H1 (cell line): ENCODE data around the gene PSMA5. TPM values are rescaled to one million over a fixed set of nuclear protein-coding genes. Genes with fewer than 3 reads are reported as not detected.

Experiments
- CTCF ChIA-PET: fragments of 300-600 bp; sonication (Branson Sonifier 250); formaldehyde crosslinking; loops from one replicate; lab custom pipeline; 2021; ENCODE audit not compliant: partially characterized antibody; lab: Charles Lee
- POLR2A ChIA-PET: fragments of 300-600 bp; sonication (Branson Sonifier 250); formaldehyde crosslinking; loops from one replicate; lab custom pipeline; 2021; ENCODE audit warnings: inconsistent platforms; ENCODE audit not compliant: partially characterized antibody; lab: Charles Lee
- DNase-seq, 2 experiments: peaks; one replicate each; pipeline versions ENCODE4 v3.0.0 to v3.0.0-alpha.2; 2010 to 2022; ENCODE audit warnings: low spot score in 2 of 2, low read depth in 1 of 2, mixed read lengths in 1 of 2
- FAIRE-seq: peaks from 2 replicates; lab custom pipeline; 2011; peaks lifted over from hg19 to GRCh38; lab: Jason Lieb, UNC
- H2AFZ ChIP-seq: 2 replicates; pipeline ENCODE4 v1.8.1; 2012; ENCODE audit warnings: low read length, inconsistent platforms
- H2AK5ac ChIP-seq: 2 replicates; pipeline ENCODE4 v1.6.1; 2013; ENCODE audit warnings: low read depth, low read length
- H2BK120ac ChIP-seq: replicated peaks from 2 replicates; pipeline ENCODE3; 2013; ENCODE audit warnings: low read depth, low read length, inconsistent platforms
- H2BK12ac ChIP-seq: 2 replicates; pipeline ENCODE4 v1.6.1; 2013; ENCODE audit warnings: low read depth, low read length
- H2BK15ac ChIP-seq: 2 replicates; pipeline ENCODE4 v1.6.1; 2013; ENCODE audit warnings: low read length
- H2BK20ac ChIP-seq: 2 replicates; pipeline ENCODE4 v1.6.1; 2013; ENCODE audit warnings: low read length
- H2BK5ac ChIP-seq: 2 replicates; pipeline ENCODE4 v1.6.1; 2013; ENCODE audit warnings: low read depth, low read length
- H3K14ac ChIP-seq: 2 replicates; pipeline ENCODE4 v1.6.1; 2013; ENCODE audit warnings: inconsistent platforms; ENCODE audit not compliant: insufficient read length
- H3K18ac ChIP-seq: 2 replicates; pipeline ENCODE4 v1.6.1; 2013; ENCODE audit warnings: low read length; ENCODE audit errors: extremely low read depth
- H3K23ac ChIP-seq: 2 replicates; pipeline ENCODE4 v1.6.1; 2013; ENCODE audit warnings: inconsistent platforms; ENCODE audit not compliant: insufficient read length
- H3K23me2 ChIP-seq: 2 replicates; pipeline ENCODE4 v1.6.1; 2013; ENCODE audit warnings: low read depth, low read length
- H3K27ac ChIP-seq: 2 replicates; pipeline ENCODE4 v1.6.1; 2011; ENCODE audit warnings: low read depth, low read length, inconsistent platforms
- H3K27me3 ChIP-seq, 4 experiments: replicated peaks in 1 of 4; 1 replicate in 1 of 4; 2 replicates in 3 of 4; pipeline versions ENCODE4 v1.6.1 to v1.8.1; 2011 to 2013; ENCODE audit warnings: low read length in 3 of 4, mild to moderate bottlenecking in 3 of 4, inconsistent platforms in 2 of 4, mixed read lengths in 2 of 4, moderate library complexity in 1 of 4; ENCODE audit not compliant: control insufficient read depth in 3 of 4, insufficient read depth in 3 of 4; ENCODE audit errors: extremely low read depth in 1 of 4
- H3K36me3 ChIP-seq, 4 experiments: 2 replicates each; pipeline versions ENCODE4 v1.6.1 to v1.8.1; 2011 to 2013; ENCODE audit warnings: mild to moderate bottlenecking in 4 of 4, low read length in 3 of 4, moderate library complexity in 2 of 4, control low read depth in 1 of 4, inconsistent platforms in 1 of 4; ENCODE audit not compliant: insufficient read depth in 4 of 4, control insufficient read depth in 2 of 4
- H3K4ac ChIP-seq: replicated peaks from 2 replicates; pipeline ENCODE3; 2013; ENCODE audit warnings: low read length, low read depth, mixed read lengths, inconsistent platforms; ENCODE audit not compliant: insufficient read length
- H3K4me1 ChIP-seq, 4 experiments: replicated peaks in 1 of 4; 1 replicate in 1 of 4; 2 replicates in 3 of 4; pipeline versions ENCODE4 v1.6.1 to v1.8.1; 2011 to 2013; ENCODE audit warnings: low read length in 3 of 4, inconsistent platforms in 2 of 4, mixed read lengths in 1 of 4; ENCODE audit not compliant: insufficient read depth in 4 of 4, control insufficient read depth in 3 of 4
- H3K4me2 ChIP-seq, 2 experiments: 2 replicates each; pipeline versions ENCODE4 v1.6.1 to v1.8.1; 2011 to 2013; ENCODE audit warnings: low read depth in 2 of 2, low read length in 2 of 2, control low read depth in 1 of 2, inconsistent platforms in 1 of 2, mild to moderate bottlenecking in 1 of 2; ENCODE audit not compliant: insufficient read depth in 1 of 2
- H3K4me3 ChIP-seq, 4 experiments: fragments of 200-600, 300-600 bp in 1 of 4; sonication (generic), shearing (Covaris generic), sonication (Bioruptor Twin) in 1 of 4; 2 replicates each; pipeline versions ENCODE4 v1.5.1 to v1.8.1; 2011 to 2016; ENCODE audit warnings: low read length in 4 of 4, low read depth in 3 of 4, control low read depth in 2 of 4, inconsistent platforms in 2 of 4, mild to moderate bottlenecking in 2 of 4, mixed read lengths in 1 of 4, moderate library complexity in 1 of 4; ENCODE audit not compliant: insufficient read depth in 2 of 4; ENCODE audit errors: extremely low read depth in 1 of 4
- H3K56ac ChIP-seq: replicated peaks from 2 replicates; pipeline ENCODE3; 2013; ENCODE audit warnings: low read depth, mild to moderate bottlenecking, mixed read lengths, low read length, inconsistent platforms; ENCODE audit not compliant: insufficient read length
- H3K79me1 ChIP-seq: 2 replicates; pipeline ENCODE4 v1.6.1; 2013; ENCODE audit warnings: low read depth, low read length, control low read depth
- H3K79me2 ChIP-seq, 2 experiments: 2 replicates each; pipeline versions ENCODE4 v1.6.1 to v1.8.1; 2012 to 2013; ENCODE audit warnings: low read length in 2 of 2, mild to moderate bottlenecking in 2 of 2, inconsistent platforms in 1 of 2; ENCODE audit not compliant: insufficient read depth in 2 of 2, control insufficient read depth in 1 of 2
- H3K9ac ChIP-seq, 4 experiments: replicated peaks in 1 of 4; 1 replicate in 1 of 4; 2 replicates in 3 of 4; pipeline versions ENCODE4 v1.6.1 to v1.8.1; 2011 to 2013; ENCODE audit warnings: low read depth in 3 of 4, low read length in 3 of 4, control low read depth in 2 of 4, mild to moderate bottlenecking in 2 of 4, moderate library complexity in 2 of 4, inconsistent platforms in 1 of 4; ENCODE audit errors: extremely low read depth in 1 of 4
- H3K9me3 ChIP-seq, 2 experiments: 2 replicates each; pipeline versions ENCODE4 v1.6.1 to v1.8.1; 2012 to 2013; ENCODE audit warnings: mild to moderate bottlenecking in 2 of 2, moderate library complexity in 2 of 2, control low read depth in 1 of 2, inconsistent platforms in 1 of 2, low read depth in 1 of 2, low read length in 1 of 2, mixed read lengths in 1 of 2; ENCODE audit not compliant: insufficient read depth in 2 of 2
- H4K20me1 ChIP-seq, 2 experiments: replicated peaks in 1 of 2; 2 replicates each; pipeline versions ENCODE3 to v1.8.1; 2011 to 2013; ENCODE audit warnings: inconsistent platforms in 2 of 2, low read length in 2 of 2, mild to moderate bottlenecking in 1 of 2; ENCODE audit not compliant: insufficient read depth in 2 of 2, control insufficient read depth in 1 of 2
- H4K5ac ChIP-seq: 2 replicates; pipeline ENCODE4 v1.6.1; 2013; ENCODE audit warnings: low read length, low read depth, mixed read lengths, inconsistent platforms; ENCODE audit not compliant: insufficient read length
- H4K8ac ChIP-seq: 2 replicates; pipeline ENCODE4 v1.8.0; 2013; ENCODE audit warnings: mild to moderate bottlenecking, moderate library complexity, low read length, inconsistent platforms; ENCODE audit not compliant: insufficient read depth; ENCODE audit errors: extremely low read depth
- H4K91ac ChIP-seq: replicated peaks from 2 replicates; pipeline ENCODE3; 2013; ENCODE audit warnings: low read length, mixed read lengths, inconsistent platforms; ENCODE audit not compliant: insufficient read length
- CBX8 ChIP-seq: fragments of 300-800, 300-1000 bp; sonication (generic); IDR thresholded peaks from 2 replicates; pipeline ENCODE4 v1.7.1; 2016; ENCODE audit warnings: low read depth, low read length, borderline replicate concordance
- CREB1 ChIP-seq: IDR thresholded peaks from 2 replicates; pipeline ENCODE4 v1.6.1; 2012; ENCODE audit warnings: inconsistent platforms
- EP300 ChIP-seq, 2 experiments: IDR thresholded peaks; 1 replicate in 1 of 2; 2 replicates in 1 of 2; pipeline ENCODE4 v1.6.1; 2011 to 2012; ENCODE audit warnings: low read depth in 2 of 2, low read length in 2 of 2, mild to moderate bottlenecking in 2 of 2, borderline replicate concordance in 1 of 2, inconsistent platforms in 1 of 2, moderate library complexity in 1 of 2
- FOSL1 ChIP-seq: IDR thresholded peaks from 2 replicates; pipeline ENCODE4 v1.6.1; 2011; ENCODE audit warnings: mild to moderate bottlenecking, low read depth, low read length, moderate library complexity; ENCODE audit not compliant: insufficient read depth
- MAFK ChIP-seq: IDR thresholded peaks from 2 replicates; pipeline ENCODE4 v1.6.1; 2012; ENCODE audit warnings: low read depth, mild to moderate bottlenecking, improper control_type of control experiment, low read length
- PHF8 ChIP-seq: fragments of 200-600 bp; sonication (generic); conservative IDR thresholded peaks from 2 replicates; pipeline ENCODE4 v1.7.1; 2012; ENCODE audit warnings: low read depth, mild to moderate bottlenecking, inconsistent platforms, low read length, moderate library complexity
- SIX5 ChIP-seq: IDR thresholded peaks from 2 replicates; pipeline ENCODE4 v1.6.1; 2011; ENCODE audit warnings: mild to moderate bottlenecking, low read depth, low read length
- SRF ChIP-seq: IDR thresholded peaks from 2 replicates; pipeline ENCODE4 v1.6.1; 2011; ENCODE audit warnings: mild to moderate bottlenecking, low read depth, low read length, moderate library complexity
- WGBS, 2 experiments: shearing (Covaris generic) in 1 of 2; methylation state at CpG; one replicate each; pipeline versions ENCODE4 v1.1.6 to v1.1.7; 2013 to 2015; ENCODE audit warnings: low lambda C conversion rate in 2 of 2, mixed read lengths in 2 of 2, inconsistent platforms in 1 of 2, low coverage in 1 of 2, missing lambda C conversion rate in 1 of 2; ENCODE audit not compliant: insufficient replicate concordance in 2 of 2, insufficient coverage in 1 of 2, insufficient read length in 1 of 2; ENCODE audit errors: extremely low coverage in 1 of 2, missing lambda C conversion rate in 1 of 2; 5-methylcytosine and 5-hydroxymethylcytosine counted together
- polyA plus RNA-seq, 7 experiments: library from polyadenylated mRNA; depleted of rRNA in 3 of 7; stranded (reverse) in 5 of 7; unstranded in 2 of 7; fragments of >200 nt in 5 of 7; fragments of 200-250 nt in 2 of 7; gene quantifications; 1 replicate in 5 of 7; 2 replicates in 1 of 7; 4 replicates in 1 of 7; pipeline versions ENCODE4 v1.2.1 to v1.2.3, GENCODE V29; 2011 to 2013; ENCODE audit warnings: missing spikeins in 2 of 7, mixed read lengths in 2 of 7
- total RNA-seq: library from RNA; stranded (reverse); fragmentation: NEBNext Ultra II Directional; extraction: Animal tissue kit (Norgen Biotek cat#: 25700); gene quantifications from 2 replicates; pipeline ENCODE4 v1.2.1, GENCODE V29; 2021

PSMA5 gene
- total and polyA plus RNA-seq, 2 of the 8 experiments (the other 6 are each of a cell fraction or from before 2014, with no cell fraction given) = 140 to 166 TPM

GRCh38 chr1:109427171-109427467 lies 871 bp upstream of the PSMA5 start:
- H3K4me2 ChIP-seq = peak overlapping the region; percentile 65 to 93
- no peak overlapping the region for H4K91ac ChIP-seq
- no peak overlapping the region for H3K18ac ChIP-seq
- peaks cover 12 to 44% of the 10 kb centered on the region in 2 experiments for H3K79me2 ChIP-seq
- no peak overlapping the region for H2BK120ac ChIP-seq
- FAIRE-seq (no peak), DNase-seq (no peak)
- no peak overlapping the region for H2BK15ac ChIP-seq
- H3K36me3 ChIP-seq = no peaks in the 10 kb centered on the region
- H4K20me1 ChIP-seq = peaks cover 2 to 5% of the 10 kb centered on the region in 2 experiments
- TF ChIP-seq SRF (no peak), CBX8 (no peak), EP300 (IDR thresholded peaks at IDR 0.05; ENCODE audit: borderline replicate concordance in 1 of 2, low read depth in 2 of 2, low read length in 2 of 2) (no peak), CREB1 (no peak), FOSL1 (no peak), PHF8 (no peak), SIX5 (no peak), MAFK (no peak)
- no peaks in the 10 kb centered on the region; the same call in none of the 2 replicates for H3K23me2 ChIP-seq
- peak overlapping the region; percentile 22 for H3K56ac ChIP-seq
- H2AK5ac ChIP-seq = no peak overlapping the region
- H2BK12ac ChIP-seq = no peak overlapping the region
- H3K4me3 ChIP-seq = peak overlapping the region; percentile 80 to 99 (median 95)
- no peak overlapping the region for H4K8ac ChIP-seq
- H3K23ac ChIP-seq = no peak overlapping the region
- H3K9ac ChIP-seq = peak overlapping the region in 2 of 4 experiments; percentile 80 to 81; a peak in 3 of 7 replicates
- no peaks in the 10 kb centered on the region; a peak in 1 of 7 replicates for H3K4me1 ChIP-seq
- CTCF ChIA-PET = interaction anchor here (1.1 to 4.8 kb wide), 6 partner anchors 9 to 106 kb away, joined by 3 to 34 read pairs (median 6); no protein-coding TSS in a partner anchor
- no peak overlapping the region for H2AFZ ChIP-seq
- no peak overlapping the region for H3K4ac ChIP-seq
- POLR2A ChIA-PET = interaction anchor here (0.6 to 2.5 kb wide), 9 partner anchors 19 to 103 kb away, joined by 3 to 12 read pairs (median 3); partner anchors contain the start of genes ATXN7L2 and SORT1
- no peaks in the 10 kb centered on the region for H3K9me3 ChIP-seq
- H2BK5ac ChIP-seq = no peak overlapping the region
- H3K27ac ChIP-seq = no peak overlapping the region
- peak overlapping the region; percentile 38 for H4K5ac ChIP-seq
- H3K79me1 ChIP-seq = peaks cover 2% of the 10 kb centered on the region; the same call in 1 of the 2 replicates
- no peak overlapping the region for H3K14ac ChIP-seq
- H2BK20ac ChIP-seq = no peak overlapping the region
- no peaks in the 10 kb centered on the region for H3K27me3 ChIP-seq
- WGBS, 2 experiments = 15% methylated on average over 5 of the region's 7 CpGs; no CpG with 5 or more reads in 1 of the 2 experiments
